Measurements from ENCODE around the gene CREB3L2. TPM values are rescaled to one million over a fixed set of nuclear protein-coding genes. Genes with fewer than 3 reads are reported as not detected.

Gene CREB3L2
- total and polyA plus RNA-seq, 2 of the 13 experiments (the other 11 are each of a cell fraction or from before 2014, with no cell fraction given): 22.1 to 41.1 TPM

DNA sequence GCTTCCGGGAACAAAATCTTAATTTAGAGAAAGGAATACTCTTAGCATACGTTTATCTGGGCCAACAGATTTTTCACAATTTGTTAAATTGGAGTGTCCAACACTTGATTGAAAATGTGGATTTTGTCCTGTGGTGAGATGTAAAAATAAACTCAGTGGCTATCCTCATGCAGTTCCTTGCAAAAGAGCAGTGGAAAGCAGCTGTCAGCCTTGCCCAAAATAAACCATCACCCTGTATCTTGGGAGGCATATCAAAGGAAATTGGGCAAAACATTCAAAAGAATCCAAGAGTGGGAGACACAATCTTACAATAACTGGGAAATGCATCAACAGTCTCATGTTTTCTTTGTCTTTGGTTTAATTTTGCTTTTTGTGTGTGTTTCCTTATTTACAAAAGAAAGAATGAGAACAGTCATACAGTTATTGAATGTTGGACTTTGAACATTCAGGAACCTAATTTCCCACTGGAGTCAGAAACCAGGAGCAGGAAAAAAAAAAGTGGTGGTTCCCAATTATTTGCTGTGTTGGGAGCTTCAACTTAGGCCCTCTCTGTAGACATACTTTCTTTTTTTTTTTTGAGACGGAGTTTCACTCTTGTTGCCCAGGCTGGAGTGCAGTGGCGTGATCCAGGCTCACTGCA, 110.8 kb downstream of the CREB3L2 start (continued):
- TF ChIP-seq ZNF776 (CRISPR knock-in tag; IDR thresholded peaks at IDR 0.05): no peak
- no peak for TF ChIP-seq ZNF343 (CRISPR knock-in tag; IDR thresholded peaks at IDR 0.05)
- no peak for TF ChIP-seq ZKSCAN8 (CRISPR knock-in tag; IDR thresholded peaks at IDR 0.05; ENCODE audit: borderline replicate concordance)
- no peak for TF ChIP-seq CCDC6 (CRISPR knock-in tag; IDR thresholded peaks at IDR 0.05)
- no peak for TF ChIP-seq ZNF570 (CRISPR knock-in tag; IDR thresholded peaks at IDR 0.05; ENCODE audit: borderline replicate concordance)
- TF ChIP-seq HNRNPUL1 (IDR thresholded peaks at IDR 0.05; ENCODE audit: low read depth, low read length): no peak
- TF ChIP-seq TBP (CRISPR knock-in tag; IDR thresholded peaks at IDR 0.05): no peak
- TF ChIP-seq, protein P1, sequence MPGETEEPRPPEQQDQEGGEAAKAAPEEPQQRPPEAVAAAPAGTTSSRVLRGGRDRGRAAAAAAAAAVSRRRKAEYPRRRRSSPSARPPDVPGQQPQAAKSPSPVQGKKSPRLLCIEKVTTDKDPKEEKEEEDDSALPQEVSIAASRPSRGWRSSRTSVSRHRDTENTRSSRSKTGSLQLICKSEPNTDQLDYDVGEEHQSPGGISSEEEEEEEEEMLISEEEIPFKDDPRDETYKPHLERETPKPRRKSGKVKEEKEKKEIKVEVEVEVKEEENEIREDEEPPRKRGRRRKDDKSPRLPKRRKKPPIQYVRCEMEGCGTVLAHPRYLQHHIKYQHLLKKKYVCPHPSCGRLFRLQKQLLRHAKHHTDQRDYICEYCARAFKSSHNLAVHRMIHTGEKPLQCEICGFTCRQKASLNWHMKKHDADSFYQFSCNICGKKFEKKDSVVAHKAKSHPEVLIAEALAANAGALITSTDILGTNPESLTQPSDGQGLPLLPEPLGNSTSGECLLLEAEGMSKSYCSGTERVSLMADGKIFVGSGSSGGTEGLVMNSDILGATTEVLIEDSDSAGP (CRISPR knock-in tag; IDR thresholded peaks at IDR 0.05; ENCODE audit: borderline replicate concordance): no peak
- no peak for TF ChIP-seq ETV5 (CRISPR knock-in tag; IDR thresholded peaks at IDR 0.05; ENCODE audit: borderline replicate concordance)
- peak; percentile 86 for TF ChIP-seq SOX5 (CRISPR knock-in tag; IDR thresholded peaks at IDR 0.05; ENCODE audit: borderline replicate concordance)
- TF ChIP-seq ZNF607 (CRISPR knock-in tag; IDR thresholded peaks at IDR 0.05; ENCODE audit: borderline replicate concordance): no peak
- no peak for TF ChIP-seq NCOA5 (CRISPR knock-in tag; IDR thresholded peaks at IDR 0.05)
- peak; percentile 31; the same call in 1 of the 2 replicates for TF ChIP-seq POGZ (CRISPR knock-in tag; IDR thresholded peaks at IDR 0.05)
- peak; percentile 53 for TF ChIP-seq ASH2L (IDR thresholded peaks at IDR 0.05; ENCODE audit: insufficient read length, low read depth, low read length)
- no peak for TF ChIP-seq ZNF562 (CRISPR knock-in tag; IDR thresholded peaks at IDR 0.05; ENCODE audit: borderline replicate concordance)
- no peak for TF ChIP-seq ZNF160 (CRISPR knock-in tag; IDR thresholded peaks at IDR 0.05)
- no peak for TF ChIP-seq ZNF441 (CRISPR knock-in tag; IDR thresholded peaks at IDR 0.05; ENCODE audit: borderline replicate concordance)
- TF ChIP-seq, protein P2, sequence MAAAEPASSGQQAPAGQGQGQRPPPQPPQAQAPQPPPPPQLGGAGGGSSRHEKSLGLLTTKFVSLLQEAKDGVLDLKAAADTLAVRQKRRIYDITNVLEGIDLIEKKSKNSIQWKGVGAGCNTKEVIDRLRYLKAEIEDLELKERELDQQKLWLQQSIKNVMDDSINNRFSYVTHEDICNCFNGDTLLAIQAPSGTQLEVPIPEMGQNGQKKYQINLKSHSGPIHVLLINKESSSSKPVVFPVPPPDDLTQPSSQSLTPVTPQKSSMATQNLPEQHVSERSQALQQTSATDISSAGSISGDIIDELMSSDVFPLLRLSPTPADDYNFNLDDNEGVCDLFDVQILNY (CRISPR knock-in tag; conservative IDR thresholded peaks at IDR 0.05): no peak
- no peak for TF ChIP-seq SOX13 (IDR thresholded peaks at IDR 0.05)
- TF ChIP-seq SOX13 (CRISPR knock-in tag; conservative IDR thresholded peaks at IDR 0.05 in 1 of 2, IDR thresholded peaks at IDR 0.05 in 1 of 2): peak in 1 of 2 experiments; percentile 85; a peak in 2 of 4 replicates
- TF ChIP-seq, protein P3, sequence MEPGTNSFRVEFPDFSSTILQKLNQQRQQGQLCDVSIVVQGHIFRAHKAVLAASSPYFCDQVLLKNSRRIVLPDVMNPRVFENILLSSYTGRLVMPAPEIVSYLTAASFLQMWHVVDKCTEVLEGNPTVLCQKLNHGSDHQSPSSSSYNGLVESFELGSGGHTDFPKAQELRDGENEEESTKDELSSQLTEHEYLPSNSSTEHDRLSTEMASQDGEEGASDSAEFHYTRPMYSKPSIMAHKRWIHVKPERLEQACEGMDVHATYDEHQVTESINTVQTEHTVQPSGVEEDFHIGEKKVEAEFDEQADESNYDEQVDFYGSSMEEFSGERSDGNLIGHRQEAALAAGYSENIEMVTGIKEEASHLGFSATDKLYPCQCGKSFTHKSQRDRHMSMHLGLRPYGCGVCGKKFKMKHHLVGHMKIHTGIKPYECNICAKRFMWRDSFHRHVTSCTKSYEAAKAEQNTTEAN (CRISPR knock-in tag; conservative IDR thresholded peaks at IDR 0.05): peak; percentile 37; the same call in 1 of the 2 replicates
- 0 out of 2 replicates have a peak, but pooled peaks have one; percentile 27 for TF ChIP-seq ZNF710 (CRISPR knock-in tag; IDR thresholded peaks at IDR 0.05; ENCODE audit: borderline replicate concordance)
- TF ChIP-seq LCORL (IDR thresholded peaks at IDR 0.05): peak; percentile 64; the same call in 1 of the 2 replicates
- no peak for TF ChIP-seq LCORL (CRISPR knock-in tag; IDR thresholded peaks at IDR 0.05)
- no peak for TF ChIP-seq SYNCRIP (IDR thresholded peaks at IDR 0.05; ENCODE audit: insufficient read depth, low read depth, low read length)
- no peak for TF ChIP-seq TRIM24 (CRISPR knock-in tag; IDR thresholded peaks at IDR 0.05)
